SK-N-MC (cell line): ENCODE results near the gene ZNF274.
"Not testable (repeated sequence)": the region's sequence is repeated elsewhere in the genome, so short reads cannot be mapped to it uniquely, and the experiment has no call there.

Source experiments
- DNase-seq: peaks from one replicate; pipeline ENCODE4 v3.0.0-alpha.2; 2011; ENCODE audit warnings: low read depth, low spot score
- H3K27ac ChIP-seq: fragments of 200-600 bp; sonication (generic); 2 replicates; pipeline ENCODE4 v1.5.1; 2016; ENCODE audit warnings: mixed run types
- H3K36me3 ChIP-seq: fragments of 200-600 bp; sonication (generic); 2 replicates; pipeline ENCODE4 v1.6.1; 2017; ENCODE audit warnings: antibody characterized with exemption, low read length, mixed read lengths; ENCODE audit not compliant: insufficient read depth
- H3K4me3 ChIP-seq: fragments of 200-600 bp; sonication (generic); 2 replicates; pipeline ENCODE4 v1.5.1; 2016
- H3K9ac ChIP-seq: fragments of 200-600 bp; sonication (generic); 2 replicates; pipeline ENCODE4 v1.8.0; 2017; ENCODE audit warnings: mixed run types, mixed read lengths; ENCODE audit not compliant: insufficient read length
- H3K9me3 ChIP-seq: fragments of 200-600 bp; sonication (generic); 2 replicates; pipeline ENCODE4 v1.6.1; 2017; ENCODE audit warnings: low read depth, mild to moderate bottlenecking, antibody characterized with exemption, low read length, moderate library complexity, mixed read lengths
- EZH2 ChIP-seq: fragments of 200-600 bp; sonication (generic); IDR thresholded peaks from one replicate; pipeline ENCODE4 v1.6.1; 2017; ENCODE audit warnings: antibody characterized with exemption
- FOXP2 ChIP-seq: optimal IDR thresholded peaks from 2 replicates; pipeline ENCODE3; 2011; ENCODE audit warnings: mild to moderate bottlenecking, moderate library complexity; ENCODE audit not compliant: insufficient read depth; ENCODE audit errors: extremely low read length, control extremely low read depth
- POLR2AphosphoS5 ChIP-seq: IDR thresholded peaks from 2 replicates; pipeline ENCODE4 v1.6.1; 2012; ENCODE audit warnings: mild to moderate bottlenecking, low read depth, low read length, borderline replicate concordance

ZNF274 gene

DNA sequence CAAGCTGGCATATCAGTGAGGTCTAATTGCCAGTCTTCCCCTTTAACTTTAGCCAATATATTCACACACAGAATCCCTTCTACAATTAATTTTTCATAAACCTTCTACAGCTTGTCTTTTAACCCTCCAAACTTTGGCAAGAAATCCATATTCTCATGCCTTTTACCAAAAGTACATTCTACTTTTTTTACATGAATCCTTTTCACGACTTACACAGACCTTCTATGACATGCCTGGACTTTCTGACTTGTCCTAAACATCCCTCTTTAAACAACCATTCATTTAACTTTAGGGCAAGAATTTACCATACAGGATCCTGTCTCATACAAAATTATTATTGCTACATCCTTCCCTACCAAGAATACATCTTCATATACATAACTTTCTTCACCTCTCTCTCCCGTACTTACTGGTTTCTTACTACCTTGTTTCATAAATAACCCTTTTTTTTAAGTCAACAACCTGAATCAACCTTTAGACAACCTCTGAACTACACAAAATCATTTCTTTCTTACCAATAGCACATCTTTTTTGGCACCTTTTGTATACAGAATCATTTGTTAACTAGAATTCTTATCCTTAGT is 69.3 kb downstream of the ZNF274 start:
- TF ChIP-seq FOXP2 (no peak), POLR2AphosphoS5 (no peak), EZH2 (no peak)
- Histone ChIP-seq H3K9me3 (peaks cover 23% of the 10 kb centered on the region; the same call in 1 of the 2 replicates), H3K36me3 (no peaks in the 10 kb centered on the region), H3K27ac (no peak overlapping the region), H3K4me3 (no peak overlapping the region), H3K9ac (no peak overlapping the region)
- no peak for DNase-seq

DNA sequence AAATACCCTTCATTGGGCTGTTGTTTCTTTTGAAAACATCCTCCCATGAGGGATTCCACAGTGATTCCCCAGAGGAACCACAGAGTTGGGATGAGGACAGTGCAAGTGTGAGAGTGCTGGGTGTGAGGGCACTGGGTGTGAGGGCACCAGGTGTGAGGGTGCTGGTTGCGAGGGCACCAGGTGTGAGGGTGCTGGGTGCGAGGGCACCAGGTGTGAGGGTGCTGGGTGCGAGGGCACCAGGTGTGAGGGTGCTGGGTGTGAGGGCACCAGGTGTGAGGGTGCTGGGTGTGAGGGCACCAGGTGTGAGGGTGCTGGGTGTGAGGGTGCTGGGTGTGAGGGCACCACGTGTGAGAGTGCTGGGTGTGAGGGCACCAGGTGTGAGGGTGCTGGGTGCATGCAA is 75.4 kb downstream of the ZNF274 start:
- DNase-seq, H3K4me3 ChIP-seq, H3K27ac ChIP-seq, H3K9ac ChIP-seq: not testable (repeated sequence)
- H3K36me3 ChIP-seq: peaks cover 16% of the 10 kb centered on the region
- H3K9me3 ChIP-seq: peaks cover 37% of the 10 kb centered on the region

DNA sequence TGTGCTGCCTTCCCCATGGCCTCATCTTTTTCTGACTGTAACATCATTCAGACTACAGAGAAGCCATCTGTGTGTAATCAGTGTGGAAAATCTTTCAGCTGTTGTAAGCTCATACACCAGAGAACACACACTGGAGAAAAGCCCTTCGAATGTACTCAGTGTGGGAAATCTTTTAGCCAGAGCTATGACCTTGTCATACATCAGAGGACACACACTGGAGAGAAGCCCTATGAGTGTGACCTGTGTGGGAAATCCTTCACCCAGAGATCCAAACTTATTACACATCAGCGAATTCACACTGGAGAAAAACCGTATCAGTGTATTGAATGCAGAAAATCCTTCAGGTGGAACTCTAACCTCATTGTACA is 78.7 kb downstream of the ZNF274 start:
- TF ChIP-seq EZH2: no peak
- TF ChIP-seq POLR2AphosphoS5: 0 out of 2 replicates have a peak, but pooled peaks have one; percentile 15
- DNase-seq: no peak
- Histone ChIP-seq H3K27ac (no peak overlapping the region), H3K9ac (no peak overlapping the region), H3K9me3 (peaks cover 35% of the 10 kb centered on the region), H3K36me3 (peaks cover 22% of the 10 kb centered on the region), H3K4me3 (no peak overlapping the region)

DNA sequence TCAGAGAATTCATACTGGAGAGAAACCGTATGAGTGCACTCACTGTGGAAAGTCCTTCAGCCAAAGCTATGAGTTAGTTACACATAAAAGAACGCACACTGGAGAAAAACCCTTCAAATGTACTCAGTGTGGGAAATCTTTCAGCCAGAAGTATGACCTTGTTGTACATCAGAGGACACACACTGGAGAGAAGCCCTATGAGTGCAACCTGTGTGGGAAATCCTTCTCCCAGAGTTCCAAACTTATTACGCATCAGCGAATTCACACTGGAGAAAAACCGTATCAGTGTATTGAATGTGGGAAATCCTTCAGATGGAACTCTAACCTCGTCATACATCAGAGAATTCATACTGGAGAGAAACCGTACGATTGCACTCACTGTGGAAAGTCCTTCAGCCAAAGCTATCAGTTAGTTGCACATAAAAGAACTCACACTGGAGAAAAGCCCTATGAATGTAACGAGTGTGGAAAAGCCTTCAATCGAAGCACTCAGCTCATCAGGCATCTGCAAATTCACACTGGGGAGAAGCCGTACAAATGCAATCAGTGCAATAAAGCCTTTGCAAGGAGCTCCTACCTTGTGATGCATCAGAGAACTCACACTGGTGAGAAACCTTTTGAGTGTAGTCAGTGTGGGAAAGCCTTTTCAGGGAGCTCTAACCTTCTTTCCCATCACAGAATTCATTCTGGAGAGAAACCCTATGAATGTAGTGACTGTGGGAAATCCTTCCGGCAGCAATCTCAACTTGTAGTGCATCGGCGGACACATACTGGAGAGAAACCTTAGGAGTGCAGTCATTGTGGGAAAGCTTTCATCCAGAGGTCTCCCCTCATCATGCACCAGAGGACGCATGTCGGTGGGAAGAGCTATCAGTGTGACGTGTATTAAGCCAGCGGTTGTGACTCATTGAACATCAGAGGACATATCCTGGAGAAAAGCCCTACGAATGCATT is 79.4 kb downstream of the ZNF274 start:
- Histone ChIP-seq H3K4me3 (no peak overlapping the region), H3K27ac (no peak overlapping the region), H3K9me3 (peaks cover 39% of the 10 kb centered on the region), H3K9ac (no peak overlapping the region), H3K36me3 (peaks cover 22% of the 10 kb centered on the region)
- no peak for DNase-seq
- no peak for TF ChIP-seq FOXP2
- TF ChIP-seq EZH2: no peak
- no peak; the same call in 1 of the 2 replicates for TF ChIP-seq POLR2AphosphoS5

DNA sequence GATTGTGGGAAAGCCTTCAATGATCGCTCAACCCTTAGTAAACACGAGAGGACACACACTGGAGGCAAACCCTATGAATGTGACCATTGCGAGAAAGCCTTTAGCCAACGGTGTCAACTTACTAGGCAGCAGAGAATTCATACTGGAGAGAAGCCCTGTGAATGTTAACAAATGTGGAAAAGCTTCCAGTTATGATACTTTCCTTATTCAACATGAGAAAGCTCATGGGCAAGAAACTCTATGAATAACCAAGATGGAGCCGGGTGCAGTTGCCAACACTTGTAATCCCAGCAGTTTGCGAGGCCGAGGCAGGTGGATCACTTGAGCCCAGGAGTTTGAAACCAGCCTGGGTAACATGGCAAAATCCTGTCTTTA is 80.0 kb downstream of the ZNF274 start:
- TF ChIP-seq EZH2 (no peak), POLR2AphosphoS5 (no peak), FOXP2 (no peak)
- no peak overlapping the region for H3K4me3 ChIP-seq
- no peak overlapping the region for H3K9ac ChIP-seq
- no peak for DNase-seq
- no peak overlapping the region for H3K27ac ChIP-seq
- H3K9me3 ChIP-seq: peaks cover 37% of the 10 kb centered on the region
- H3K36me3 ChIP-seq: peaks cover 22% of the 10 kb centered on the region
